ENCODE data around the gene FAM180B. TPM values are rescaled to one million over a fixed set of nuclear protein-coding genes. Genes with fewer than 3 reads are reported as not detected.
A peak's percentile ranks its signal among the peaks of the same experiment; 100 is the strongest.

The FAM180B gene
- not detected in 2 replicates for total RNA-seq
- polyA plus RNA-seq: 0.12 TPM in 1 of 2 replicates, not detected in the other

GRCh38 chr11:47586098-47586855, at the start of gene FAM180B:
TSS of gene FAM180B (plus strand) at chr11:47586678. CDS start at chr11:47586769, 91 bp downstream.
- Histone ChIP-seq H3K27me3 (no peaks in the 10 kb centered on the region), H3K4me3 (no peak within 1 kb of the TSS), H3K36me3 (peaks cover 32% of the 10 kb centered on the region), H3K9me3 (ENCODE audit: low read depth) (no peaks in the 10 kb centered on the region), H3K4me1 (ENCODE audit: low read depth) (no peaks in the 10 kb centered on the region), H3K27ac (peak within 1 kb of the TSS; percentile 17)
- TF ChIP-seq CTCF (IDR thresholded peaks at IDR 0.05; ENCODE audit: low read depth, low read length): no peak
- no peak for DNase-seq (ENCODE audit: low read depth in 1 of 2, low spot score in 1 of 2)

DNA sequence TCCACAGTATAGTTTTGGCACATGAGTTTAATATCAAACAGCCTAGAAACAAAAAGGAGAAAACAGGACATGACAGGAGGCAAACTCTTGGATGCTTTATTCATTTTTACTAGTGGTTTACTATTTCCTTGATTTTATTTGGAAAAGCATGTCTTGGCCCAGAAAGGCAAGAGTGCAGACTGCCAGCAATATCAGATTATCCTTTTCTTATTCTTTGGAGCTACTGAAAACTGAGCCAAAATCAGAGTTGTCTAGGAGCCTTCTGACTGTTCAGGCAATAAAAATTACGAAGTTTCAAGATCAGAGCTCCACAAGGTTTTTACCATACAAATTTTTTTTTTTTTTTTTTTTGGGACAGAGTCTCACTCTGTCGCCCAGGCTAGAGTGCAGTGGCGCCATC, 49.6 kb upstream of the FAM180B start:
- DNase-seq (ENCODE audit: low read depth in 1 of 2, low spot score in 1 of 2): no peak
- H3K9me3 ChIP-seq (ENCODE audit: low read depth): no peaks in the 10 kb centered on the region
- no peak for TF ChIP-seq CTCF (IDR thresholded peaks at IDR 0.05; ENCODE audit: low read depth, low read length)
- H3K27ac ChIP-seq: peak overlapping the region; percentile 2
- H3K36me3 ChIP-seq: no peaks in the 10 kb centered on the region
- H3K27me3 ChIP-seq: no peaks in the 10 kb centered on the region
- peaks cover 21% of the 10 kb centered on the region for H3K4me1 ChIP-seq (ENCODE audit: low read depth)
- H3K4me3 ChIP-seq: no peak overlapping the region

- Histone ChIP-seq H3K27ac (no peak overlapping the region), H3K36me3 (no peaks in the 10 kb centered on the region)
These were observed 47.5 kb upstream of the FAM180B start for GRCh38 chr11:47538741-47539565.

GRCh38 chr11:47539681-47540039, 46.8 kb upstream of the FAM180B start:
- Histone ChIP-seq H3K9me3 (ENCODE audit: low read depth) (no peaks in the 10 kb centered on the region), H3K27ac (peak overlapping the region; percentile 63), H3K27me3 (no peaks in the 10 kb centered on the region), H3K36me3 (no peaks in the 10 kb centered on the region), H3K4me3 (no peak overlapping the region), H3K4me1 (ENCODE audit: low read depth) (peaks cover 10% of the 10 kb centered on the region)
- no peak for DNase-seq (ENCODE audit: low read depth in 1 of 2, low spot score in 1 of 2)
- TF ChIP-seq CTCF (IDR thresholded peaks at IDR 0.05; ENCODE audit: low read depth, low read length): no peak

More at GRCh38 chr11:47538741-47539565, 47.5 kb upstream of the FAM180B start:
- Histone ChIP-seq H3K9me3 (ENCODE audit: low read depth) (no peaks in the 10 kb centered on the region), H3K4me1 (ENCODE audit: low read depth) (peaks cover 10% of the 10 kb centered on the region), H3K4me3 (no peak overlapping the region), H3K27me3 (no peaks in the 10 kb centered on the region)
- no peak for DNase-seq (ENCODE audit: low read depth in 1 of 2, low spot score in 1 of 2)
- no peak for TF ChIP-seq CTCF (IDR thresholded peaks at IDR 0.05; ENCODE audit: low read depth, low read length)

- Histone ChIP-seq H3K27me3 (no peaks in the 10 kb centered on the region), H3K36me3 (no peaks in the 10 kb centered on the region), H3K27ac (peak overlapping the region; percentile 63), H3K4me1 (ENCODE audit: low read depth) (peaks cover 10% of the 10 kb centered on the region), H3K9me3 (ENCODE audit: low read depth) (no peaks in the 10 kb centered on the region), H3K4me3 (no peak overlapping the region)
- TF ChIP-seq CTCF (IDR thresholded peaks at IDR 0.05; ENCODE audit: low read depth, low read length): no peak
- DNase-seq (ENCODE audit: low read depth in 1 of 2, low spot score in 1 of 2): no peak
These were observed 45.4 kb upstream of the FAM180B start for GRCh38 chr11:47541070-47541469.

Measured in cardiac muscle cell (in vitro differentiated cells and primary cell).